Measurements from ENCODE around the gene DSCAML1.

The DSCAML1 gene

DNA sequence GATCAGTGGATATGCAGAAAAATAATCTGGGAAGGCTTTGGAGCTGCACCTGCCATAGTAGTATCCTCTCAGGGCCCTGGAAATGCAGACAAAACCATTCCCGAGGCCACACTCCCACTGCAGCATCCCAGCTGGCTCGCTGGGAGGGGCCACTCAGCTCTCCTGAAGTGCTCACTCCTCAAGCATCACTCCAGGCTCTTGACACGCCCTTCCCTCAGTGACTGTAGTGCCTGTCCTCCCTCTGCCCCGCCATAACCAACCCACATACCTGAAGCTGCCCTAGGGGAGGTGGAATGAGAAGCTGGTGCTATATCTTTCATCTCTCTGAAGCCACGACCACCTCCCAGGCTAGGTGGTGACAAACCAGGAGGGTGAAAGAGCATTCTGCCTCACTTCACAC, 4.8 kb downstream of the DSCAML1 start:
- Histone ChIP-seq H2BK5ac (ENCODE audit: low read length) (peak overlapping the region; percentile 12), H3K4me3 (ENCODE audit: low read length in 2 of 2) (no peak overlapping the region), H3K9me3 (replicated peaks in 1 of 2; ENCODE audit: control insufficient read depth in 2 of 2, insufficient read depth in 1 of 2, low read depth in 1 of 2, low read length in 2 of 2) (peaks cover 0 to 2% of the 10 kb centered on the region in 2 donors), H3K14ac (ENCODE audit: low read length) (no peak overlapping the region), H3K9ac (ENCODE audit: low read depth, low read length, poor library complexity) (no peak overlapping the region), H3K4ac (ENCODE audit: low read length) (no peak overlapping the region), H3K27me3 (ENCODE audit: control insufficient read depth in 3 of 3, insufficient read depth in 3 of 3, low read depth in 1 of 3, low read length in 3 of 3) (peaks cover 23 to 77% (median 51%) of the 10 kb centered on the region in 3 experiments), H2AFZ (ENCODE audit: low read length) (no peak overlapping the region), H2BK15ac (ENCODE audit: low read length) (peak overlapping the region; percentile 59), H3K4me1 (ENCODE audit: control insufficient read depth in 2 of 2, insufficient read depth in 1 of 2, low read depth in 1 of 2, low read length in 2 of 2) (peaks cover 0 to 9% of the 10 kb centered on the region in 2 donors), H3K4me2 (ENCODE audit: insufficient read depth, low read length, poor library complexity, severe bottlenecking) (no peak overlapping the region), H3K18ac (ENCODE audit: low read length) (no peak overlapping the region), H4K8ac (ENCODE audit: low read depth, low read length) (no peak overlapping the region), H2BK12ac (ENCODE audit: low read length) (no peak overlapping the region), H3K23ac (ENCODE audit: low read depth, low read length, poor library complexity) (no peak overlapping the region), H2BK120ac (ENCODE audit: low read depth, low read length) (no peak overlapping the region), H4K91ac (ENCODE audit: low read depth, low read length, poor library complexity) (no peak overlapping the region), H3K79me1 (ENCODE audit: low read depth, low read length) (peaks cover 2% of the 10 kb centered on the region), H3K36me3 (replicated peaks in 1 of 2; ENCODE audit: control insufficient read depth in 2 of 2, insufficient read depth in 2 of 2, low read length in 2 of 2) (no peaks in the 10 kb centered on the region), H2AK5ac (ENCODE audit: low read depth, low read length) (no peak overlapping the region), H3K27ac (replicated peaks; ENCODE audit: low read length) (no peak overlapping the region)
- no CpG with 5 or more reads among the region's 5 CpGs for WGBS, 2 donors (ENCODE audit: extremely low coverage in 2 of 2, insufficient read length in 2 of 2, insufficient replicate concordance in 1 of 2)
- no peak for DNase-seq (ENCODE audit: low spot score)

GRCh38 chr11:117790279-117790678, 6.7 kb downstream of the DSCAML1 start:
- no peak overlapping the region for H2BK120ac ChIP-seq (ENCODE audit: low read depth, low read length)
- H3K27me3 ChIP-seq (ENCODE audit: control insufficient read depth in 3 of 3, insufficient read depth in 3 of 3, low read depth in 1 of 3, low read length in 3 of 3) = peaks cover 8 to 68% (median 31%) of the 10 kb centered on the region in 3 experiments
- H2BK15ac ChIP-seq (ENCODE audit: low read length) = no peak overlapping the region
- H3K36me3 ChIP-seq (replicated peaks in 1 of 2; ENCODE audit: control insufficient read depth in 2 of 2, insufficient read depth in 2 of 2, low read length in 2 of 2) = no peaks in the 10 kb centered on the region
- H3K27ac ChIP-seq (replicated peaks; ENCODE audit: low read length) = no peak overlapping the region
- H3K4me3 ChIP-seq (ENCODE audit: low read length in 2 of 2) = no peak overlapping the region
- H3K18ac ChIP-seq (ENCODE audit: low read length) = no peak overlapping the region
- no peak overlapping the region for H2AFZ ChIP-seq (ENCODE audit: low read length)
- WGBS, 2 donors (ENCODE audit: extremely low coverage in 2 of 2, insufficient read length in 2 of 2, insufficient replicate concordance in 1 of 2) = no CpG with 5 or more reads among the region's 3 CpGs
- H3K14ac ChIP-seq (ENCODE audit: low read length) = no peak overlapping the region
- no peak overlapping the region for H3K9ac ChIP-seq (ENCODE audit: low read depth, low read length, poor library complexity)
- no peak overlapping the region for H2BK5ac ChIP-seq (ENCODE audit: low read length)
- no peak overlapping the region for H3K4me2 ChIP-seq (ENCODE audit: insufficient read depth, low read length, poor library complexity, severe bottlenecking)
- no peak overlapping the region for H4K8ac ChIP-seq (ENCODE audit: low read depth, low read length)
- no peak overlapping the region for H3K4ac ChIP-seq (ENCODE audit: low read length)
- H2AK5ac ChIP-seq (ENCODE audit: low read depth, low read length) = no peak overlapping the region
- no peaks in the 10 kb centered on the region for H3K79me1 ChIP-seq (ENCODE audit: low read depth, low read length)
- DNase-seq (ENCODE audit: low spot score) = no peak
- H3K9me3 ChIP-seq (replicated peaks in 1 of 2; ENCODE audit: control insufficient read depth in 2 of 2, insufficient read depth in 1 of 2, low read depth in 1 of 2, low read length in 2 of 2) = peaks cover 0 to 2% of the 10 kb centered on the region in 2 donors
- no peak overlapping the region for H4K91ac ChIP-seq (ENCODE audit: low read depth, low read length, poor library complexity)
- H3K23ac ChIP-seq (ENCODE audit: low read depth, low read length, poor library complexity) = no peak overlapping the region
- peaks cover 0 to 5% of the 10 kb centered on the region in 2 donors for H3K4me1 ChIP-seq (ENCODE audit: control insufficient read depth in 2 of 2, insufficient read depth in 1 of 2, low read depth in 1 of 2, low read length in 2 of 2)
- no peak overlapping the region for H2BK12ac ChIP-seq (ENCODE audit: low read length)

DNA sequence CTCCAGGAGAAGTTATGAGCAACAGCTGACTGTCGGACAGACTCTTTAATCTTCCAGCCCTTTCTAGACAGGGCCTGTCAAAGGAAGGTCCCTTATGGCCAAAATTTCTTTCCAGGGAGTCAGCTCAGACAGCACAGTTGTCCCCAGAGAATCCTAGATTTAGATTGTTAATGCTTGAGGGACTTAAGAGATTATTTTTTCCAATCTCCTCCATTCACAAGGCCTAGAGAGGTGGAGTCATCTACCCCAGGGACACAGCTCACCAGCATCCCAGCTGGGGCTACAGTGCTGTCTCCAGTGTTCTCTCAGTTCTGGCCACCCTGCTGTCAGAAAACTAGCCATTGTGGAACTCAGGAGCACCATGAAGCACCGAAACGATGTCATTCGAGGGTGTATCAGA, 7.8 kb downstream of the DSCAML1 start:
- Histone ChIP-seq H3K4ac (ENCODE audit: low read length) (no peak overlapping the region), H2BK5ac (ENCODE audit: low read length) (no peak overlapping the region), H3K4me2 (ENCODE audit: insufficient read depth, low read length, poor library complexity, severe bottlenecking) (no peak overlapping the region), H3K27ac (replicated peaks; ENCODE audit: low read length) (no peak overlapping the region), H3K79me1 (ENCODE audit: low read depth, low read length) (no peaks in the 10 kb centered on the region), H3K36me3 (replicated peaks in 1 of 2; ENCODE audit: control insufficient read depth in 2 of 2, insufficient read depth in 2 of 2, low read length in 2 of 2) (no peaks in the 10 kb centered on the region), H3K9ac (ENCODE audit: low read depth, low read length, poor library complexity) (no peak overlapping the region), H4K8ac (ENCODE audit: low read depth, low read length) (no peak overlapping the region), H2BK15ac (ENCODE audit: low read length) (no peak overlapping the region), H3K18ac (ENCODE audit: low read length) (no peak overlapping the region), H3K4me3 (ENCODE audit: low read length in 2 of 2) (no peak overlapping the region), H3K27me3 (ENCODE audit: control insufficient read depth in 3 of 3, insufficient read depth in 3 of 3, low read depth in 1 of 3, low read length in 3 of 3) (peaks cover 3 to 67% (median 23%) of the 10 kb centered on the region in 3 experiments), H2BK12ac (ENCODE audit: low read length) (no peak overlapping the region), H3K23ac (ENCODE audit: low read depth, low read length, poor library complexity) (no peak overlapping the region), H4K91ac (ENCODE audit: low read depth, low read length, poor library complexity) (no peak overlapping the region), H2AK5ac (ENCODE audit: low read depth, low read length) (no peak overlapping the region), H2AFZ (ENCODE audit: low read length) (no peak overlapping the region), H3K9me3 (replicated peaks in 1 of 2; ENCODE audit: control insufficient read depth in 2 of 2, insufficient read depth in 1 of 2, low read depth in 1 of 2, low read length in 2 of 2) (peaks cover 0 to 2% of the 10 kb centered on the region in 2 donors), H2BK120ac (ENCODE audit: low read depth, low read length) (no peak overlapping the region), H3K14ac (ENCODE audit: low read length) (no peak overlapping the region), H3K4me1 (ENCODE audit: control insufficient read depth in 2 of 2, insufficient read depth in 1 of 2, low read depth in 1 of 2, low read length in 2 of 2) (peaks cover 0 to 5% of the 10 kb centered on the region in 2 donors)
- DNase-seq (ENCODE audit: low spot score) = no peak
- WGBS, 2 donors (ENCODE audit: extremely low coverage in 2 of 2, insufficient read length in 2 of 2, insufficient replicate concordance in 1 of 2) = no CpG with 5 or more reads among the region's 4 CpGs

GRCh38 chr11:117786135-117786870, 10.7 kb downstream of the DSCAML1 start:
- H3K36me3 ChIP-seq (replicated peaks in 1 of 2; ENCODE audit: control insufficient read depth in 2 of 2, insufficient read depth in 2 of 2, low read length in 2 of 2) = no peaks in the 10 kb centered on the region
- H2BK12ac ChIP-seq (ENCODE audit: low read length) = no peak overlapping the region
- H3K9ac ChIP-seq (ENCODE audit: low read depth, low read length, poor library complexity) = no peak overlapping the region
- no peak overlapping the region for H2AK5ac ChIP-seq (ENCODE audit: low read depth, low read length)
- H3K27ac ChIP-seq (replicated peaks; ENCODE audit: low read length) = no peak overlapping the region
- H3K79me1 ChIP-seq (ENCODE audit: low read depth, low read length) = no peaks in the 10 kb centered on the region
- H3K9me3 ChIP-seq (replicated peaks in 1 of 2; ENCODE audit: control insufficient read depth in 2 of 2, insufficient read depth in 1 of 2, low read depth in 1 of 2, low read length in 2 of 2) = no peaks in the 10 kb centered on the region
- no peak overlapping the region for H2BK15ac ChIP-seq (ENCODE audit: low read length)
- H3K14ac ChIP-seq (ENCODE audit: low read length) = no peak overlapping the region
- no peak for DNase-seq (ENCODE audit: low spot score)
- H3K4ac ChIP-seq (ENCODE audit: low read length) = no peak overlapping the region
- H4K91ac ChIP-seq (ENCODE audit: low read depth, low read length, poor library complexity) = no peak overlapping the region
- H3K27me3 ChIP-seq (ENCODE audit: control insufficient read depth in 3 of 3, insufficient read depth in 3 of 3, low read depth in 1 of 3, low read length in 3 of 3) = peaks cover 0 to 74% (median 2%) of the 10 kb centered on the region in 3 experiments
- H3K4me2 ChIP-seq (ENCODE audit: insufficient read depth, low read length, poor library complexity, severe bottlenecking) = no peak overlapping the region
- no peak overlapping the region for H3K4me3 ChIP-seq (ENCODE audit: low read length in 2 of 2)
- no peak overlapping the region for H2BK5ac ChIP-seq (ENCODE audit: low read length)
- H2AFZ ChIP-seq (ENCODE audit: low read length) = no peak overlapping the region
- H4K8ac ChIP-seq (ENCODE audit: low read depth, low read length) = no peak overlapping the region
- peaks cover 0 to 3% of the 10 kb centered on the region in 2 donors for H3K4me1 ChIP-seq (ENCODE audit: control insufficient read depth in 2 of 2, insufficient read depth in 1 of 2, low read depth in 1 of 2, low read length in 2 of 2)
- WGBS, 2 donors (ENCODE audit: extremely low coverage in 2 of 2, insufficient read length in 2 of 2, insufficient replicate concordance in 1 of 2) = no CpG with 5 or more reads among the region's 14 CpGs
- H3K23ac ChIP-seq (ENCODE audit: low read depth, low read length, poor library complexity) = no peak overlapping the region
- no peak overlapping the region for H3K18ac ChIP-seq (ENCODE audit: low read length)
- no peak overlapping the region for H2BK120ac ChIP-seq (ENCODE audit: low read depth, low read length)
